Thoracic aorta (tissue), 2 donors: Measurements from ENCODE around the gene TSC22D1. TPM values are rescaled to one million over a fixed set of nuclear protein-coding genes. Genes with fewer than 3 reads are reported as not detected.

ENCODE experiments used
- ATAC-seq: fragments of 150-250 bp; one replicate; pipeline ENCODE4 v1.8.0; 2017; ENCODE audit warnings: low read depth; ENCODE audit not compliant: insufficient number of reproducible peaks, low FRiP score
- DNase-seq: peaks from one replicate; pipeline ENCODE4 v3.0.0-alpha.2; 2020; ENCODE audit warnings: low spot score
- H3K27ac ChIP-seq, 2 donors: fragments of 200-600 bp; sonication (generic); 1 replicate in 1 of 2; 2 replicates in 1 of 2; pipeline ENCODE4 v1.5.1; 2016; ENCODE audit warnings: mild to moderate bottlenecking in 2 of 2, moderate library complexity in 2 of 2
- H3K27me3 ChIP-seq: fragments of 200-600 bp; sonication (generic); replicated peaks from 2 replicates; pipeline ENCODE4 v1.6.0; 2016; ENCODE audit warnings: mild to moderate bottlenecking; ENCODE audit not compliant: insufficient read depth
- H3K36me3 ChIP-seq: fragments of 200-600 bp; sonication (generic); one replicate; pipeline ENCODE4 v1.5.1; 2016
- H3K4me1 ChIP-seq, 2 donors: fragments of 200-600 bp; sonication (generic); 1 replicate in 1 of 2; 2 replicates in 1 of 2; pipeline versions ENCODE4 v1.5.1 to v1.6.0; 2016; ENCODE audit warnings: low read depth in 2 of 2, mild to moderate bottlenecking in 1 of 2; ENCODE audit not compliant: control insufficient read depth in 1 of 2
- H3K4me3 ChIP-seq: fragments of 200-600 bp; sonication (generic); 2 replicates; pipeline ENCODE4 v1.5.1; 2016; ENCODE audit warnings: mild to moderate bottlenecking
- H3K9me3 ChIP-seq: fragments of 200-600 bp; sonication (generic); 2 replicates; pipeline ENCODE4 v1.5.1; 2016
- CTCF ChIP-seq: fragments of 200-600 bp; sonication (generic); IDR thresholded peaks from one replicate; pipeline ENCODE4 v1.5.1; 2019; ENCODE audit warnings: antibody characterized with exemption
- total RNA-seq, 2 donors: library from RNA; depleted of rRNA; stranded (reverse); fragments of >200 nt; gene quantifications; one replicate each; pipeline versions ENCODE4 v1.1.0 to v1.2.3, GENCODE V29; 2016

The TSC22D1 gene
- total RNA-seq, 2 donors from 2014 or later, result 107 to 129 TPM

GRCh38 chr13:44382635-44383145 is 193.4 kb downstream of the TSC22D1 start:
- DNase-seq (no peak), ATAC-seq (no peak)
- Histone ChIP-seq H3K27ac (no peak overlapping the region), H3K27me3 (no peaks in the 10 kb centered on the region), H3K9me3 (no peaks in the 10 kb centered on the region), H3K4me1 (no peaks in the 10 kb centered on the region), H3K36me3 (no peaks in the 10 kb centered on the region), H3K4me3 (no peak overlapping the region)
- no peak for TF ChIP-seq CTCF

Other genes with a start within 250 kb of the TSC22D1 start
- gene SERP2, start 202.5 kb downstream of the TSC22D1 start, total RNA-seq, result 1 to 10 TPM; 3.8 to 3.9 TPM